ENCODE measurements around the gene RABL3.

- no peak for TF ChIP-seq POLR2A (IDR thresholded peaks at IDR 0.05)
- TF ChIP-seq CTCF (IDR thresholded peaks at IDR 0.05) = no peak
Measured at GRCh38 chr3:120765830-120766493, 23.6 kb upstream of the RABL3 start.

All from uterus (tissue), 2 donors.